ENCODE measurements around the gene PRSS12. TPM values are rescaled to one million over a fixed set of nuclear protein-coding genes. Genes with fewer than 3 reads are reported as not detected.
A peak's percentile ranks its signal among the peaks of the same experiment; 100 is the strongest.
"Not testable (repeated sequence)": the region's sequence is repeated elsewhere in the genome, so short reads cannot be mapped to it uniquely, and the experiment has no call there.

Gene PRSS12, protein sequence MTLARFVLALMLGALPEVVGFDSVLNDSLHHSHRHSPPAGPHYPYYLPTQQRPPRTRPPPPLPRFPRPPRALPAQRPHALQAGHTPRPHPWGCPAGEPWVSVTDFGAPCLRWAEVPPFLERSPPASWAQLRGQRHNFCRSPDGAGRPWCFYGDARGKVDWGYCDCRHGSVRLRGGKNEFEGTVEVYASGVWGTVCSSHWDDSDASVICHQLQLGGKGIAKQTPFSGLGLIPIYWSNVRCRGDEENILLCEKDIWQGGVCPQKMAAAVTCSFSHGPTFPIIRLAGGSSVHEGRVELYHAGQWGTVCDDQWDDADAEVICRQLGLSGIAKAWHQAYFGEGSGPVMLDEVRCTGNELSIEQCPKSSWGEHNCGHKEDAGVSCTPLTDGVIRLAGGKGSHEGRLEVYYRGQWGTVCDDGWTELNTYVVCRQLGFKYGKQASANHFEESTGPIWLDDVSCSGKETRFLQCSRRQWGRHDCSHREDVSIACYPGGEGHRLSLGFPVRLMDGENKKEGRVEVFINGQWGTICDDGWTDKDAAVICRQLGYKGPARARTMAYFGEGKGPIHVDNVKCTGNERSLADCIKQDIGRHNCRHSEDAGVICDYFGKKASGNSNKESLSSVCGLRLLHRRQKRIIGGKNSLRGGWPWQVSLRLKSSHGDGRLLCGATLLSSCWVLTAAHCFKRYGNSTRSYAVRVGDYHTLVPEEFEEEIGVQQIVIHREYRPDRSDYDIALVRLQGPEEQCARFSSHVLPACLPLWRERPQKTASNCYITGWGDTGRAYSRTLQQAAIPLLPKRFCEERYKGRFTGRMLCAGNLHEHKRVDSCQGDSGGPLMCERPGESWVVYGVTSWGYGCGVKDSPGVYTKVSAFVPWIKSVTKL
- 3.9 TPM for polyA plus RNA-seq (ENCODE audit: insufficient read length)

DNA sequence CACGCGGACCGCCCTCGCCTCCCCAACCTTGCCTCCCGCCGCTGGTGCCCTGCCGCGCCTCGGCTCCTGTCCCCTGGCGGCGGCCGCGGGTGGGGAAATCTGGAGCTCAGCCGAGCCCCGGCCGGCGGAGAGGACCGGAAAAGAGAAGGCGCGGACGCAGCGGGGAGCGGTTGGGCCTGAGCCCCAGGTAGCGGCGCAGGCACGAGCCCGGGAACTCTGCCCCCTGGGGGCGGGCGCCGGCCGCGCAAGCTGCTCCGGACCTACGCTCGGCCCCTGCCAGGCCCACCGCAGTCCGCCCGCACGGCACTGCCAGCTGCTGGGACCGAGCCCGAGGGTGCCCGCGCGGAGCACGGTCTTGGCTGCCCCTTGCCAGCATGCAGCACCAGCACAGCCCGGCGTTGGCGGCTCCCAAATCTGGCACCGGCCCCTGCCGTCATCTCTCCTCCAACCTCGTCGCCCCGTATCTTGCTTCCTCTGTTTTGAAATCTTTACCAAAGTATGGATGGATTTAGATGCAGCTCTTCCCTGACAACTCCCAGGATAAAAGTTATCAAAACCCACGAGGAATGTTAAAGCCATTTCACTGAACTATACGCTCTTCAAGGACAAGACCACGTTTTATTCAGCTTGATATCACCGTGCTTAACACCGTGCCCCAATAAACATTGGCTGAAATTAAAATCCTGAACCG is at the start of gene PRSS12:
Gene PRSS12, minus strand, starts transcription at position 161 of the 691 bp plus-strand sequence. CDS start 283 bp downstream, outside the sequence.
- DNase-seq: peak; percentile 73

GRCh38 chr4:118400356-118400755 is 47.6 kb upstream of the PRSS12 start:
- DNase-seq: no peak

DNA sequence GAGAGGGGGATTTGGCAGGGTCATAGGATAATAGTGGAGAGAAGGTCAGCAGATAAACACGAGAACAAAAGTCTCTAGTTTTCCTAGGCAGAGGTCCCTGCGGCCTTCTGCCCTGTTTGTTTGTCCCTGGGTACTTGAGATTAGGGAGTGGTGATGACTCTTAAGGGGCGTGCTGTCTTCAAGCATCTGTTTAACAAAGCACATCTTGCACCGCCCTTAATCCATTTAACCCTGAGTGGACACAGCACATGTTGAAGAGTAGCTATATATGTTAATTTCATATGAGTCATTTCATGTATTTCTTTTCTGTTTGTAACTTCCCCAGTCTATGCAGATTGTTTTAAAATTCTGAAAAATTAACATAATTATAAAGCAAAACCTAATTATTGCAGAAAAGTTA is 47.1 kb upstream of the PRSS12 start:
- DNase-seq: not testable (repeated sequence)

DNA sequence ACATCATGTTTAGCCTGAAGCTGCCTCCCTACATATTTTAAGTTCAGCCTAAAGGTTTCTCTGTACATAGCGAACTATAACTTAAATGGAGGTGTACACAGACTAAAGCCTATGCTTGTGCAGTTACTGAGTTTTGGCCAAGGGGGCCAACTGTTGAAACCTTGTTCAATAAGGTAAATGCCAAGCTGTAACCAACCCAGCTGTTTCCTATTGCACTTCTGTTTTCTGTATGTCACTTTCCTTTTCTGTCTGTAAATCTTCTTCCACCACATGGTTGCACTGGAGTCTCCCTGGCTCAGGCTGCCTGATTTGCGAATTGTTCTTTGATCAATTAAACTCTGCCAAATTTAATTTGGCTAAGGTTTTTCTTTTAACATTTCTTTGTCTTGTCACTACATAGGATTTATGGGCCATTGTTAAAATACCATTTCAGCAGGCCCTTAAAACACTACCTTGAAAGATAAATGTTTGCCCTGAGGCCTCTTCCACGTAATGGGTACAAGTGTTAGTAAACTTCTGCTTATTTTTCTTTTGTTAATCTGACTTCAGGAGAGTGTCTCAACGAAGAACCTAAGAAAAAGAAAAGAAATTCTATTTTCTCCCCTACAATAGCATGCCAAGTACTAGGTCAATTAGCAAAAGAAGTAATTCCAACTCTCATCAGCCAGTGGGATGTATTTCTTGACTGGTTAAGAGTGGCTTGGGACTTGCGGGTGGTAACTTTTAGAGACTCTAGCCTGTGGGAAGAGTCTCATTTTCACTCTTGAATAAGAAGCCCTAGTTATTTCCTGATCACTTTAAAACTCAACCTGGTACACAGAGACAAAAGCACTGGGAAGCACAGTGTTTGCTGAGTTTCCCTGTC is 45.7 kb upstream of the PRSS12 start:
- no peak for DNase-seq

DNA sequence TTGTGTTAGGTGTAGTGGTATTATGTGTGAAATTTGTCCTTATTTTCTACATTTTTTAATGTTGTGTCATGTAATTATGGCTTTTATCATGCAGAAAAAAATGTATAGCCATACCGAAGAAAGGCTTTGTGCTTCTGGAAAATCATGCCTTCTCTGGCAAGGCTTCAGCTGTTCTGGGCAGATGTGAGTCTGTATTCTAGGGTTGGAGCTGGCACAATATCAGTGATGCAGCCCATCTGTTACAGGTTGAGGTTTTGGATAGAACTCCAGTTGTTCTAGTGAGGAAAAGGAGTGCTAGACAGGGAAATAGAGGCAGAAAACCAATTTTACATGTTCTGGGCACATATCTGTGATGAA is 44.8 kb upstream of the PRSS12 start:
- DNase-seq: no peak

- DNase-seq: no peak
Measured at GRCh38 chr4:118396881-118397622, 44.2 kb upstream of the PRSS12 start.

- no peak for DNase-seq
Measured at GRCh38 chr4:118395057-118395644, 42.3 kb upstream of the PRSS12 start.

DNA sequence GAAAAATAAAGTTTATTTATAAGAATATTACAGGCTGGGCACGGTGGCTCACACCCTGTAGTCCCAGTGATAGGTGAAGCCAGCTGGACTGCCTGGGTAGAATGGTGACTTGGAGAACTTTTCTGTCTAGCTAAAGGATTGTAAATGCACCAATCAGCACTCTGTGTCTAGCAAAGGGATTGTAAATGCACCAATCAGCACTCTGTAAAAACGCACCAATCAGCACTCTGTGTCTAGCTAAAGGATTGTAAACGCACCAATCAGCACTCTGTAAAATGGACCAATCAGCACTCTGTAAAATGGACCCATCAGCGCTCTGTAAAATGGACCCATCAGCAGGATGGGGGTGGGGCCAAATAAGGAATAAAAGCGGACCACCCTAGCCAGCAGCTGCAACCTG is 39.7 kb upstream of the PRSS12 start:
- DNase-seq: not testable (repeated sequence)

GRCh38 chr4:118390121-118390520 is 37.3 kb upstream of the PRSS12 start:
- no peak for DNase-seq

DNA sequence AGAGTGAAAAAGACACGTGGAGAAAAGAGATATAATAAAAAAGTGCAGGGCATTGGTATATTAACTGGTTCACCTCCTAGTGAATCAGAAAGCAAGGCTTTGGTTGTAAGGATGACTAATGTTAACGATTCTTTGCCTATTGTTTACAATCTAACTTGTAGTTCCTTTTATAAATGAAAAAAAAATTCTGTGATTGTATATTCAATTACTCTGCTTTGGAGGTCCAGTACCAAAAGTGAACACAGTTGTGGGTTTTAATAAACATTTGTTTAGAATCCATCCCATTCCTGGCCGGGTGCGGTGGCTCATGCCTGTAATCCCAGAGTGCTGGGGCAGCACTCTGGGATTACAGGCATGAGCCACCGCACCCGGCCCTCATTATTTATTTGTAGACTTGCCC is 36.9 kb upstream of the PRSS12 start:
- no peak for DNase-seq

- no peak for DNase-seq
Measured at GRCh38 chr4:118388606-118389005, 35.8 kb upstream of the PRSS12 start.

DNA sequence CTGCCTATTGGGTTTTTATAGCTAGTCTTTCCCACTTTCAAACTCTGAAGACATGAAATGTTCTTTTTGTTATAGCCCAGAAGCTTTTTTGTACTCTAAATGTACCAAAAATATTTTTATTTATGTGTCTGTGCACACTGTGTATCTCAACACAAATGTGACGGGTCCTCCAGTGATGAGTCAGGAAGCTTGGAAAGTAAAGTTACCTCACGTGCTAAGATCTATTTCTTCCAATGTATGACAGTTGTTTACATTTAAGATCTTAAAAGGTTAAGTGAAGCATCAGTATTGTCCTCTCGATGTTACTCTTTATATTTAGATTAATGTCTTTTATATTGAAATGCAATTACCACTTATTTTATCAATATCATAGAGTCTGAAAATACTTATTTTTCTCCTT is 29.1 kb upstream of the PRSS12 start:
- no peak for DNase-seq

DNA sequence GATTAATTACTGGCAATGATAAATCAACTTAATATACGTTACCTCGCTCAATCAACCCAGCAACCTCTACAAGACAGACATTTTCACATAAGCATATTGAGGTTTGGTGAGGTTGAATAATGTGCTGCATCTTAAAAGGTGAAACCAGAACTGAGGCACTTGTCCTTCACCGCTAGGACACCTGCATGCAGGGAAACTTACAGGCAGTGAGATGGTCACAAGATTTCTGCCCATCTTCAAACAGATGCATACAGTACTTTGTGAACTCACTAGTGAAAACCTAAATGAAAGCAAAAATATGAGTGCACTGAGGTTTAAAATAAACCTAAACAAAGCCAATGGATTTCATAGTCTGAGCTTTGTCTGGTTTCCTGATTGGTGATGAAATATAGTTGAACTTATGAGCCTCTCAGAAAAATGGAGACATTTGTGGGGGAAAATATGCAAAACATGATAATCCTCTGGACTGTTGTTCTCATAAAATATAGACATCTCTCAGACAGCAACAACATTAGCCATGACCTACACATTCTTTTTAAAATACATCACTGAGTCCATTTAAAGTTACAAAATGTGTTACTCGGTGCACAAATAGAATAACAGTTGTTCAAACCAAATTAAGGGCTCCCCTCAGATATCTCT is 20.9 kb upstream of the PRSS12 start:
- DNase-seq: no peak

GRCh38 chr4:118372251-118372650 is 19.4 kb upstream of the PRSS12 start:
- no peak for DNase-seq

DNA sequence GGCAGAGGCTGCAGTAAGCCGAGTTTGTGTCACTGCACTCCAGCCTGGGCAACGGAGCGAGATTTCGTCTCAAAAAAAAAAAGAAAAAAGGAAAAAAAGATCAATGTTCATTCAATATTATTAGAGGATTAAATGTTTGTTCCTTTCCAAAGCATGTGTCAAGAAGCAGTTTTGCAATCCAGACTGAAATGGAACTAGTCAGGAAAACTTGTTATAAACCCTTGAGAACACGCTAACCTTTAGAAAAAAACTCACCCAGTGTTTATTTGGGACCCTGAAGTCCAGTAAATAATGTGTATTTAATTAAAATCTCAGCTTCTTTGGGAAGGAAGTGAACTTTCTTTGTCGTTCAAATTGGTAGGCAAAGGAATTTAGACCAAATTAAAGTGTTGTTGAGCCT is 16.4 kb upstream of the PRSS12 start:
- DNase-seq: no peak

DNA sequence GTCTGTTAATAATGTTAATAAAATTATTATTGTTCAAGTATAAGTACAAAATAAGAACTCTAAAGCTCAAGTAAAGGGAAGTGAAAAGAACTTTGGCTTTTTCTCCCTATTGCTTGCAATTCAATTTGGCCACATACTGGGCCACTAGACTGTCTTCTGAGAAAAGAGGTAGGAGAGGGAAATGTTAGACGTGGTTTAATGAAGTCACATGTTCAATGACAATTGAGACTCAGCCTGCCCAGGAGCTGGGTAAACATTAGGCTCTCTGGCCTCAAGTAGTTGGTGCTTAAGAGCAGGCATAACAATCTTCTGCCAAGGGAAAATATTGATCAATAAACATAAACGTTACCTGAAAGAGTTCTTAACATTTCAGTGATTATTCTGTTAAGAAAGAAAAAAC is 15.1 kb upstream of the PRSS12 start:
- DNase-seq: no peak

- no peak for DNase-seq
Measured at GRCh38 chr4:118367361-118367760, 14.6 kb upstream of the PRSS12 start.

- no peak for DNase-seq
Measured at GRCh38 chr4:118363166-118363565, 10.4 kb upstream of the PRSS12 start.

- DNase-seq: no peak
Measured at GRCh38 chr4:118361192-118361591, 8.4 kb upstream of the PRSS12 start.

DNA sequence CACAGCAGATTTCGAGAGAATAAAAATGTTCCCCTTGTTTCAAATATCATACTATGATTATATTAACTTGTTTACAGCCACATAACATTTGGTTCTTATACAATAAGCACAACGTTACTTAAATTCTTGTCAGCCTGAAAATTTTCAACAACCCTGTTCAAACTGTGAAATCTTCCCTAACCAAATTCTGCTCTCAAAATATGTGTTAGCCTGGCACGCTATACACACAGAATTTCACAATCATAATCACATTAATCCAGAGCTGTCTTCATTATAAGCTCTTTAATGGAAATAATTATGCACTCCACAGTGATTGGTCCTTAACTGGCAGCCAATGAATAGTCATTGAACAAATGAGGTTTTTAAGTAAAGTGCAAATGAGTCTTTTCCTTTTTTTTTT is 7.3 kb upstream of the PRSS12 start:
- DNase-seq: no peak

Measured in hindlimb muscle (tissue), 1 donor.